Measurements from ENCODE around the gene ZBTB18.
"Not testable (repeated sequence)": the region's sequence is repeated elsewhere in the genome, so short reads cannot be mapped to it uniquely, and the experiment has no call there.

The ZBTB18 gene

DNA sequence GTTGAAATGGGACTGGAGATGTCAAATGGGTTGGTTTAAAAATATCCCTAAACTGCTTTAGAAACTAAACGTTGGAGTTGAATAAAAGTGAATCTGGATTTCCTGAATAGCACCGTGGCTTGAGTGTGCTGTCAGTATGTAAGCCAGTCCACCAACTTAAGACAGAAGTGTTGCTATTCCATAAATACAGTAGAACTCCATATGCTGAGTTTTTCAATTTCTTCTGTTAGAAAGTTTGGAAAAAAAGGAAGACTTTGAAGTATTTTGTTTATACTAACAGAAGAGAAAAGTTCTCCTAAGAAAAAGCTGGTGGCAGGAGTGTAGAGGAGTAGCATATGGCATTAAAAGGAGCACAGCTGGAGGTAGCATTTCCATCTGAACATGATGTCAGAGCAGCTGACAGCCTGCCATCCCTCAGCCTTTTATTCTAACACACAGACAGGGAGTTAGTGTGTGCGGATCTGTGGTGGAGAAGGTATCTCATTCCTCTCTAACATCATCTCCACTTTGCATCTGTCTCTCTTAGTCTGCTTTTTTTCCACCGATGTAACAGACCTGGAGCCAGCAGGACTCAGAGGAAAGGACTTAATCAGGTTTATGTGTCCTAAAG, at the start of gene ZBTB18:
Gene ZBTB18, plus strand, starts transcription at position 449 of the 610 bp plus-strand sequence. Its CDS starts 149 bp downstream, at position 598.
- peak; percentile 44 for DNase-seq (ENCODE audit: low read depth, low spot score)

DNA sequence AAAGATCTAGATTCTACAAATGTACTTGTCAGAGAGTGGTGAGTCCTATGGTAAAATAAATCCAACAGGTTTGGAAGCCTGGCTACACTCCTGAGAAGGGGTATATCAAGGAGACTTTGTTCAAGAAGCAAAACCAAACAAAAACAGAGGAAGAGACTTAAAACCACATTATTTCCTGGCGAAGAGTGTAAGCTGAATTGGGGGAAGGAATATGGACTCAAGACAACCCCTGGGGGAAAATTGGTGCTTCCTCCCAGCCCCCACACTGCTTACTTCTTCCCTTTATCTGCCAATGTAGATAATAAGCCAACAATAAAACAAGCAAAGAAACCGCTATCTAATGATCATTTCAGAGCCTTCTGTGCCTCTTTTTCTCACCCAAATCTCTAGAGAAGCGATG, 48.4 kb upstream of the ZBTB18 start:
- DNase-seq (ENCODE audit: low read depth, low spot score) = no peak

DNA sequence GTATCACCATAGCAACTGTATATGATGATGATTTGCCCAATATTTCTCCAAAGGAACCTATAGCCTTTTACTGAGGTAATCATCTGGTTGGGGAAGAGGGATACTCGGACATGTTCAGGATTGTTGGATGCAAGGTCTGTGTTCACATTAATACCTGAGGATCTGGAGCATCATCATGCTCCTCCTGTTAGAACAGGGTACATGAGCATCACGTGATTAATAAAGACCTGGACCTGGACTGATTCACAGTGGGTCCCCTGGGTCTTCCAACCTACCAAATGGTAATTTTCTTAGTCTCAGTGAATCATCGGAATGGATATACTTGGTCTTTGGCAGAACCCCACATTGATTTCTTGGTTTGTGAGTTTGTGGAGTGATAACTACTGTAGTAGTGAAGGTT, 45.6 kb upstream of the ZBTB18 start:
- no peak for DNase-seq (ENCODE audit: low read depth, low spot score)

DNA sequence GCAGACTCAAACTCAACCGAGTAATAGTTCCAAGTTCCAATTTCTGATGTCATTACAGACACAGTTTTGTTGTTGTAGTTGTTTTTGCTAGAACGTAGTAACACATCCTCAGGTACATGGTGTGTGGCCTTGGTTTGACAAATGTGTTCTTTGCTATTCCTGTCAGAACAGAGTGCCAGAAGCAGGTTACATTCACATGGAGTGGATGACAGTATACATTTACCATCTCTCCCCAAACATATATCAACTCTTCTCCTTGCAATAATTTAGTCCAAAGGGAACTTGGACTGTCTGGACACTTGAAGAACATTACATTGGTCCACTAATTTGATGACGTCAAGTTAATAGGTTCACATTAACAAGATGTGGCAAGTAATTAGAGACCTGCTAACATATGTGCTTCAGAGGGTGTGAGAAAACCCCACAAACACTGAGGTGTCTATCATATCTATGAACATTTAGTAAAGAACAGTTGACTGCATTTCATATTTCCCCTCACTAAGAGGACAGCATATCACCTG, 44.6 kb upstream of the ZBTB18 start:
- no peak for DNase-seq (ENCODE audit: low read depth, low spot score)

DNA sequence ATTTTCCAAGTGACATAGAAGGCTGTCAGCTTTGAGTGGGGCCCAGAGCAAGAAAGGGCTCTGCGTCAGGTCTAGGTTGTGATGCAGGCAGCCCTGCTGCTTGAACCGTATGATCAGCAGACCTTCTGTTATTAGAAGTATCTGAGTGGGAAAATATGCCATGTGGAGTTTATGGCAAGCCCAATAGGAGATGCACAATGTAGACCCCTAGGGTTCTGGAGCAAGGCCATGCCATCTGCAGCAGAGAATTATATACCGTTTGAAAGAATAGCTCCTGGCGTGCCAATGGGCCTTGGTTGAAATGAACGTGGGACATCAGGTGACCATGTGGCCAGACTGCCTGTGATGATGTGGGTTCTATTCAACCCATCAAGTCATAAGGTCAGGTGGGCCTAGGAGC, 44.1 kb upstream of the ZBTB18 start:
- DNase-seq (ENCODE audit: low read depth, low spot score) = no peak

DNA sequence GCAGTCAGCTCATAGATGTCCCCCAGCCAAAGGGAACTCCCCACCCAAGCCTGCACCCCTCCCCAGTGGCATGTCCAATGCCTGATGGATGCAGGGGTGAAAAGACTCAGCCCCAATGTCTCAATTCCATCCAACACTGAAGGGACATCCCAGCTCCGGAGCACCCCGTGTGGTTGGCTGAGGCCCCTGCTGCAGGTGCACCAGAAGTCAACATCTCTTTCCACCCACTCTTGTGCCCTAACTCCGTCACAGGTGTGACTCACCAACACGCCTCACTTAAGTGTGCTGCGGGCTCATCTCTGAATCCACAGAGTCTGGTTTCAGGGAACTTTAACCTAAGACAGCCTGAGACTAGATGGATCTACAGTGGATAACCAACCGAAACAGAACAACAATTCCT, 40.9 kb upstream of the ZBTB18 start:
- no peak for DNase-seq (ENCODE audit: low read depth, low spot score)

- DNase-seq (ENCODE audit: low read depth, low spot score) = no peak
Observed at GRCh38 chr1:244010703-244011123, 40.4 kb upstream of the ZBTB18 start.

DNA sequence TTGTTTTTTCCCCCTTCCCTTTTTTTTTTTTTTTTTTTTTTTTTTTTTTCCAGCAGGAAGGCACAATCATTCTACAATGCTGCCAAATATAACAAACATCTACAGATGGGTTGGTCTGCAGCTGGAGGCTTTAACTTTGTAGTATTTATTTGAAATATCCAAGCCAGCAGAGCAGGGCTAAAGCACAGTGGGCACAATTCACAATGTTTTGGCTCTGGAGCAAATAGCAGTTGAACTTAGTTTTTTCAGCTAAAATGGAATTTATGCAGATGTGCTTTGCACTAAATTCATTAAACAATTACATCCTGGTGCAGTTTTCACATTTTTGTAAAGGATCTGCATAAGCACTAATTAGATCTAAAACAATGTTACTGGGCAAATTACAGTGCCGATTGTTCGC, 39.8 kb upstream of the ZBTB18 start:
- DNase-seq (ENCODE audit: low read depth, low spot score) = no peak

DNA sequence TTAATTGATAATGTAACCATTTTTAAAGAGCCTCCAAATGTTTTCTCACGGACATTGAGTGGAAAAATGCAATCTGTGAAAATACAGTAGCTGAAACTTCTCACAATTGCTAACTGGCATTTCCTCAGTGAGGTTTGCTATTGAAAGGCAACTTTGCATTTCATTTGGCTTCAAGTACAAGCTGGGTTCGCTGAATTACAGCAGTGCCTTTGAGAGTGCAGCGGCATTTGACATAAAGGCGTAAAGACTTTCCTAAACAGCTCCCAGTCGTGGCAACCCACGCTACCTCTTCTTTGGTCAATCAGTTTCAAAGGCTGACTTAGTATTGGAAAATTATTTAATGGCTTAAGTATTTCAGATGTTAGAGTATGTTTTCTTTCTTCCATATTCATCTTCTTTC, 39.3 kb upstream of the ZBTB18 start:
- no peak for DNase-seq (ENCODE audit: low read depth, low spot score)

DNA sequence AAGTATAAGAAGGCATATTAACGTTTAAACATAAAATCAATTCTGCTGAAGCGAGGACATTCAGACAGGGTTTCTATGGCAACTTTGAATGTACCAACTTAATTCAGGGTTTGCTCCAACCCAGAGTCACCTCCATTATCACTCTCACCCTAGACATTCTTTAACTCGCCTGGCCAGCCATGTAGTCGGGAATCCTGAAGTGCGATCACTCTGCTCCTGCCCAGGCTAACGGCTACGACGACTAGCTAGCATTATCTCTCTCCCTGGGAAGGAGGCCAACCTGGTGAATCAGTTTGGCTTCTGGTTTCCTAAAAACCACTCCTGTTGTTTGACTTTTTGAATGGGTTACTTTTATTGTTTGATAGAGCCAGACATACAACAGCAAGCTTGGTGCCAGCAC, 38.9 kb upstream of the ZBTB18 start:
- DNase-seq (ENCODE audit: low read depth, low spot score) = peak; percentile 19

- DNase-seq (ENCODE audit: low read depth, low spot score) = no peak
Observed at GRCh38 chr1:244013100-244013499, 38.0 kb upstream of the ZBTB18 start.

DNA sequence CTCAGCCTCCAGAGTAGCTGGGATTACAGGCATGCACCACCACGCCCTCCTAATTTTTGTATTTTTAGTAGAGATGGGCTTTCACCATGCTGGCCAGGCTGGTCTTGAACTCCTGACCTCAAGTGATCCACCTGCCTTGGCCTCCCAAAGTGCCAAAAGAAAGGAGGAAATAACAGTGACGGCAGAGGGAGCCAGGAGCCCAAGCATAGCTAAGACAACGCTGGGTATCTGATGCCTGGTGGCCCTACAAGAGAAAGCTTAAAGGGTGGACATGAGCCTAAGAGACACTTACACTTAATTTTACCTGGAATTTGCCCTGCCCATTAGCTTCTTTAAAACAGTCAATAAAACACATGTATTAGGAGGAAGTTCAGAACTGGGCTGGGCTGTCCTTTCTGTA, 36.2 kb upstream of the ZBTB18 start:
- not testable (repeated sequence) for DNase-seq (ENCODE audit: low read depth, low spot score)

GRCh38 chr1:244019982-244020485, 31.0 kb upstream of the ZBTB18 start:
- no peak for DNase-seq (ENCODE audit: low read depth, low spot score)

DNA sequence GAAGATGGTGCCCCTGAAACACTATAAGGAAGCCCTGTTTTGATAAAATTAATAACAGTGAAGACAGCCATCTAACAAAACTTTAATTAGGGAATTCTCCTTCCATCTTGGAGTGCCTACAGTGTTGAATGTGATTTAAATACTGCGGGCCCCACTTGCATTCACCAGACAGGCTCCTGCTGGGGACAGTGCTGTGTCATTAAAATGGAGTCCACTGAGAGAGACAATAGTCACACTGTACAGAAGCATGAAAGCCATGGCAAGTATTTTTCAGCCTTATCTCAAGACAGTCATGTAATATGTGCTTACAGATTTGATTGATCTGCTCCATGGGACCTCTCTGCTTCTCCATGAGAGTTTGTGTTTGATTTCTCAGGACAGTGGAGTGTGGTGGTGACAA, 29.7 kb upstream of the ZBTB18 start:
- DNase-seq (ENCODE audit: low read depth, low spot score) = peak; percentile 8

- peak; percentile 83 for DNase-seq (ENCODE audit: low read depth, low spot score)
Observed at GRCh38 chr1:244022311-244022710, 28.8 kb upstream of the ZBTB18 start.

DNA sequence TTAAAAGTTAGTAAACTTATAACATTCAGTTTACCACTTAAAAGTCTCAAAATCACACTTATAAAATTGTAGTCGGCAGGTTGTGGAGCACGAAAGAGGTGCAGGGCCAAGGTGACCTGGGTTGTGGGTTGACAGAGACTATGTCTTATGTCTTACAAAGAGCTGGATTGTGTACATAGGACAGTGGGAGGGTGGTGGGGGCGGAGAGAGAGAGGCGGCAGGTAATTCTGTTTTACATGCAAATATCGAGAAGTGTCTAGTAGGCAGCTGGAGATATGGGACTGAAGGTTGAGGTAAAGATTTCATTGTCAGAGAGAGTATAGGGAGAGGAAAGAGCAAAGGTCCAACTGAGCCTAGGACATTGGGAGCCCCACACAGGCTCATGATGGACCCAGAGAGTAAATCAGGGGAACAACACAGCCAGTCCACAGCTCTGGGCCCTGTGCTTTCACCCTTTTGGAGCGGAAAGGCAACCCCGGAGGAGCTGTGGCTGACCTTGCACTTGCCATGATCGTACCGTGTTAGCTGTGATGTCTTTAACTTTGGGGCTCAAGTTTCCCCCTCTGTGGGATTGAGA, 28.1 kb upstream of the ZBTB18 start:
- no peak for DNase-seq (ENCODE audit: low read depth, low spot score)

DNA sequence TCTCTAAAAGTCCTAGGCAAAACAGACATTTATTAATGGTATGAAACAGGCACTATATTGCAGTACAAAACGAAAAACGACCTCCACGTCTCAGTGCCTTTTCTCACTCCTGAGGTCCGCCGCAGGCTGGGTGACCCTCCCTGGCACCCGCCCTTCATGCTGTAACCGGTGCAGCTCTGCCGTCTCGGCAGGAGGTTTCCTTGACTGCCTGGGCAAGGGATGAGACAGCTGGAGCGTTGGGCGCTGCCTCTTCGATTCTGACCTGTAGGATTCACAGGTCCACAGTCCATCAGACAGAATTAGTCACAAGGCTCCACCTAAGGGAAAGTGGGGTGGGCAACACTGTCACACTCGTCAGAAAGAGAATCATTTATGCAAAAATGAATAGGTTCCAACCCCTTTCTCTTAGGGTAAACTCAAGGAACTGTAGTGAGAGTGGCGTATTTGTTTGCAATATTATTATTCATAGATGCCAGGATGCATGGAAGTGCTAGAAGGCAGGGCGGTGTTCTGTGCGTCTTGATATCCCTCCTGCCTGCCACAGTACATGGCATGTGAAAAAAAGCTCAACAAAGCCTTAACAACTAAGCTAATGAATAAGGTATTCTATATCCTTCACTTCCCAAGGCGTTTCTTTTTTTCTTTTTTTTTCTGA, 23.5 kb upstream of the ZBTB18 start:
- DNase-seq (ENCODE audit: low read depth, low spot score) = no peak

DNA sequence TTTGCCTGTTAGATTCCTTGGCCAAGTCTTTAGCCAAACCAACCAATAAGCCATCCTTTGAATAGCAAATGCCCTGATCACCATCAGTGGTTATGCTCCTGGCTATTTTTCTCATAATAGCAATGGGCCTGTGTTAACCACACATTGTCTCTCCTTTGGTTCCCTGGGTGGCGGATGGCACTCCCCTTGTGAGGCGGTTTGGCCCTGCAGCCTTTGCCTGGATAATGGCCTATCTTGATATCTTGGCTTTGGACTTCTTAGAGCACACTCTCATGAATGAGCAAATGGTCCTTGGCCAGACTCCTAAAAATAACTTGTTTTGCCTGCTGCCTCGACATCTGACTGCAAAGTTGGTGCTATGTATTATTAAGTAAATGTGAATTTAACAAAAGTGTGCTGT, 22.4 kb upstream of the ZBTB18 start:
- DNase-seq (ENCODE audit: low read depth, low spot score) = no peak

DNA sequence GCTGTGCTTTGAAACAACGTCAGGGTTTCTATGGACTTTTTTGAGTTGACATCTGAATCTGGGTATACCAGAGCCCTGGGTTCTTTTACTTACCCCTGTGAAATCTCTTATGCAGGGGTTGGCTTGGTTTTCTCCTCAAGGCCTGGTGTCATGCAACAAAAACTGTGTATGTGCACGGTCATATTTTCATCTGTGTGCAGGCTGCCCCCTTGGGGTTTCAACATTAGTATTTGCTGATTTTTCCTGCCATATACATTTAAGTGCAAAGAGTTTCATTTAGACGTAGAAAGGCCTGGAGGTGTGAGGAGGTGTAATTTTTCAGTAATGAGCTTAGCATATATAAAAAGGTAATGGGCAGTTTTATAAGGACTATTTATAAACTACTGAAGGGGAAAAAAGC, 22.0 kb upstream of the ZBTB18 start:
- DNase-seq (ENCODE audit: low read depth, low spot score) = no peak

GRCh38 chr1:244030481-244031040, 20.5 kb upstream of the ZBTB18 start:
- no peak for DNase-seq (ENCODE audit: low read depth, low spot score)

DNA sequence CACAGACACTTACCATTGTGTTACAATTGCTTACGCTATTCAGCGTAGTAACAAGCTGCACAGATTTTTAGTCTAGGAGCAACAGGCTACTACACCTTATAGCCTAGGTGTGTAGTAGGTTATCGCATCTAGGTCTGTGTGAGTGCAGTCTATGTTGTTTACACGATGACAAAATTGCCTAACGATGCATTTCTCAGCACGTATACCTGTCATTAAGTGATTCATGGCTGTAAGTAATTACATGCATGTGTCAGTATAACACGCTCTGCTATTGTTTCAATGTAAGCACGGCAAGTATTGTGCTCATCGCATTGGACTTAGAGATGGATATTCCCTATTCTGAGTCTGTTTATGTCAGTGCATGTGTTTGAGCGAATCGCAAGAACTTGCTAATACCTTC, 15.7 kb upstream of the ZBTB18 start:
- DNase-seq (ENCODE audit: low read depth, low spot score) = no peak

DNA sequence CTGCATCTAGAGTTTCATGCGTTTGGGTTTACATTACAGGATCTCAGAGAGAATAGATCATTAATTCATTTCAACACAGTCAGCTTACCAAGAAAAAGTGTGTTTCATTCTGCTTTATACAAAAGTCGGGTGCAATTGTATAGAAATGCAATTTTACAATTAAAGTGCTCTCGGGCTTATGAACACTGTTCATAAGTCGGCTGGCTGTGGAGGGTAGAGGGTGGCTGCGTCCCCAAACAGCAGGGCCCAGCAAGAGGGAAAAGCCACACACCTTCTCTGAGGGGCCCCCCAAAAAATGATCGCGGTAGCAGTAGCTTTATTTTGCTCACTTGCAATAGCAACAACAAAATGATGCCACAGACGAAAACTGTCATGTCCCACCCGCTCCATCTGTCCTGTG, 13.8 kb upstream of the ZBTB18 start:
- DNase-seq (ENCODE audit: low read depth, low spot score) = no peak
